SK-N-SH (cell line): ENCODE measurements around the gene PARD6A. TPM values are rescaled to one million over a fixed set of nuclear protein-coding genes. Genes with fewer than 3 reads are reported as not detected.

Experiments used
- CTCF ChIA-PET: fragments of 300-600, 350-600 bp; formaldehyde crosslinking; extraction: SDS; loops from one replicate; lab custom pipeline; 2021; lab: Yijun Ruan, JAX
- POLR2A ChIA-PET: fragments of 350-600 bp; sonication (Branson Sonifier 250); formaldehyde crosslinking; extraction: SDS; loops from one replicate; lab custom pipeline; 2020; ENCODE audit warnings: antibody characterized with exemption, inconsistent platforms; lab: Yijun Ruan, JAX
- DNase-seq: peaks from one replicate; pipeline ENCODE4 v3.0.0; 2012
- H2AFZ ChIP-seq: fragments of 200-600 bp; sonication (generic); 2 replicates; pipeline ENCODE4 v1.8.1; 2016; ENCODE audit warnings: antibody characterized with exemption, mild to moderate bottlenecking, low read depth
- H3F3A ChIP-seq: fragments of 200-600 bp; sonication (generic); replicated peaks from 2 replicates; pipeline ENCODE3; 2016; ENCODE audit warnings: antibody characterized with exemption, mild to moderate bottlenecking; ENCODE audit not compliant: insufficient read depth
- H3K27ac ChIP-seq, 2 experiments: fragments of 200-500 bp in 1 of 2; fragments of 200-600 bp in 1 of 2; sonication (Bioruptor generic) in 1 of 2; sonication (generic), shearing (Covaris generic) in 1 of 2; 2 replicates each; pipeline versions ENCODE4 v1.5.1 to v1.6.1; 2014 to 2016; ENCODE audit warnings: low read depth in 2 of 2, inconsistent platforms in 1 of 2, low read length in 1 of 2, mild to moderate bottlenecking in 1 of 2, mixed read lengths in 1 of 2
- H3K27me3 ChIP-seq: fragments of 200-600 bp; sonication (generic), shearing (Covaris generic); 2 replicates; pipeline ENCODE4 v1.6.1; 2016; ENCODE audit warnings: mixed run types; ENCODE audit not compliant: insufficient read depth
- H3K36me3 ChIP-seq, 2 experiments: fragments of 200-500 bp in 1 of 2; fragments of 200-600 bp in 1 of 2; sonication (Bioruptor generic) in 1 of 2; sonication (generic) in 1 of 2; replicated peaks in 1 of 2; 2 replicates each; pipeline versions ENCODE3 to v1.5.1; 2014 to 2016; ENCODE audit warnings: low read length in 1 of 2, mild to moderate bottlenecking in 1 of 2; ENCODE audit not compliant: insufficient read depth in 2 of 2, control insufficient read depth in 1 of 2
- H3K4me1 ChIP-seq, 2 experiments: fragments of 200-500 bp in 1 of 2; fragments of 200-600 bp in 1 of 2; sonication (Bioruptor generic) in 1 of 2; sonication (generic), shearing (Covaris generic) in 1 of 2; 2 replicates each; pipeline versions ENCODE4 v1.5.1 to v1.6.1; 2014 to 2016; ENCODE audit warnings: low read depth in 1 of 2, low read length in 1 of 2, mixed run types in 1 of 2; ENCODE audit not compliant: insufficient read depth in 2 of 2, control insufficient read depth in 1 of 2
- H3K4me2 ChIP-seq: fragments of 200-600 bp; sonication (generic), shearing (Covaris generic); 2 replicates; pipeline ENCODE4 v1.6.1; 2017; ENCODE audit warnings: mixed run types
- H3K4me3 ChIP-seq, 2 experiments: fragments of 200-500 bp in 1 of 2; fragments of 200-600 bp in 1 of 2; sonication (Bioruptor generic) in 1 of 2; sonication (generic), shearing (Covaris generic) in 1 of 2; 2 replicates each; pipeline versions ENCODE4 v1.5.1 to v1.8.1; 2014 to 2016; ENCODE audit warnings: low read depth in 2 of 2, inconsistent platforms in 1 of 2, low read length in 1 of 2, mild to moderate bottlenecking in 1 of 2, mixed read lengths in 1 of 2, moderate library complexity in 1 of 2
- H3K79me2 ChIP-seq: fragments of 200-600 bp; sonication (generic); 2 replicates; pipeline ENCODE4 v1.8.1; 2017; ENCODE audit warnings: mild to moderate bottlenecking; ENCODE audit not compliant: insufficient read depth
- H3K9ac ChIP-seq: fragments of 200-600 bp; sonication (generic); 2 replicates; pipeline ENCODE4 v1.6.1; 2017; ENCODE audit warnings: mixed run types
- H3K9me2 ChIP-seq: fragments of 200-600 bp; sonication (generic); 2 replicates; pipeline ENCODE4 v1.6.1; 2017; ENCODE audit warnings: mixed run types
- H3K9me3 ChIP-seq: fragments of 200-600 bp; sonication (generic); 2 replicates; pipeline ENCODE4 v1.6.1; 2017; ENCODE audit warnings: mixed run types, mild to moderate bottlenecking, moderate library complexity
- H4K20me1 ChIP-seq: fragments of 200-600 bp; sonication (generic); 2 replicates; pipeline ENCODE4 v1.6.1; 2017; ENCODE audit warnings: mild to moderate bottlenecking, mixed run types; ENCODE audit not compliant: insufficient read depth
- EZH2phosphoT487 ChIP-seq: fragments of 200-600 bp; sonication (generic); IDR thresholded peaks from 2 replicates; pipeline ENCODE4 v1.6.1; 2017; ENCODE audit warnings: low read depth, mixed run types, mild to moderate bottlenecking, antibody characterized with exemption, moderate library complexity, borderline replicate concordance
- FOSL2 ChIP-seq: IDR thresholded peaks from 2 replicates; pipeline ENCODE4 v1.4.0; 2012; ENCODE audit warnings: low read depth, mild to moderate bottlenecking, moderate library complexity, borderline replicate concordance
- FOXJ3 ChIP-seq: sonication (generic); formaldehyde crosslinking; IDR thresholded peaks from 2 replicates; pipeline ENCODE4 v1.5.1; 2020; ENCODE audit warnings: mild to moderate bottlenecking, missing genetic modification reagents
- FOXM1 ChIP-seq: IDR thresholded peaks from 2 replicates; pipeline ENCODE4 v1.4.0; 2012; ENCODE audit warnings: low read depth, mild to moderate bottlenecking
- GATA2 ChIP-seq: sonication (generic); formaldehyde crosslinking; IDR thresholded peaks from 2 replicates; pipeline ENCODE4 v1.5.0; 2020; ENCODE audit warnings: mild to moderate bottlenecking, missing genetic modification reagents
- MEF2A ChIP-seq: IDR thresholded peaks from 2 replicates; pipeline ENCODE4 v1.4.0; 2012; ENCODE audit warnings: low read depth, borderline replicate concordance
- NFIC ChIP-seq: IDR thresholded peaks from 2 replicates; pipeline ENCODE4 v1.4.0; 2012; ENCODE audit warnings: borderline replicate concordance
- RAD21 ChIP-seq: IDR thresholded peaks from 2 replicates; pipeline ENCODE4 v1.6.1; 2012; ENCODE audit warnings: mild to moderate bottlenecking, low read length
- TCF12 ChIP-seq: IDR thresholded peaks from 2 replicates; pipeline ENCODE4 v1.4.0; 2012
- TEAD4 ChIP-seq: IDR thresholded peaks from 2 replicates; pipeline ENCODE4 v1.4.0; 2012; ENCODE audit warnings: mild to moderate bottlenecking, borderline replicate concordance; ENCODE audit not compliant: insufficient read depth
- WGBS: methylation state at CpG from one replicate; pipeline ENCODE4 v1.1.6; 2017; ENCODE audit warnings: low lambda C conversion rate; 5-methylcytosine and 5-hydroxymethylcytosine counted together
- polyA plus RNA-seq, 3 experiments: library from polyadenylated mRNA; depleted of rRNA; stranded (reverse); fragments of >200 nt; gene quantifications; 2 replicates each; pipeline ENCODE4 v1.2.3, GENCODE V29; 2012
- TF ChIP-seq, protein P1 (sequence below): IDR thresholded peaks from 2 replicates; pipeline ENCODE4 v1.4.0; 2012; ENCODE audit warnings: low read depth, borderline replicate concordance
- TF ChIP-seq, protein P2 (sequence below): IDR thresholded peaks from 2 replicates; pipeline ENCODE4 v1.4.0; 2012; ENCODE audit warnings: low read depth
- TF ChIP-seq, protein P3 (sequence below): fragments of 150-350 bp; IDR thresholded peaks from 2 replicates; pipeline ENCODE4 v1.6.1; 2016; ENCODE audit warnings: mild to moderate bottlenecking, low read depth, low read length
- TF ChIP-seq, protein P4 (sequence below): IDR thresholded peaks from 2 replicates; pipeline ENCODE4 v1.4.0; 2012; ENCODE audit warnings: low read depth, borderline replicate concordance

PARD6A gene
- polyA plus RNA-seq, 1 of the 3 experiments (the other 2 are of a cell fraction) = 9.0 TPM

DNA sequence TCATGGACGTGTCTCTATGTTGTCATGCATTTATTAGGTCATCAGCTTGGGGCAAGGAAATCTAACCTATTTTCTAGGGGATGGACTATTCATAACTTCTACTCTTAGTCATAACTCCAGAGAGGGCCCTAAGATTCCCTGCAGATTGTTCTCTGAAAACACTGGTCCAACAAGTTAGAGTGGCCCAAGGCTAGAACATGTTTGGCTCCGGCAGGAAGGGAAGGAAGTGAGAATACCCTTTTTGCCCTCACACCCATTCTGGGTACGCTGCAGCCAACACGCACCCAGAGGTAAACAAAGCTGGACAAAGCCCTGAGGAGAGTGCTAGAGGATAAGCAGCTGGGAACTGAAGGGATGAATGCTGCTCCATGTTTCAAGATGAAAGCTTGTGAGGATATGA, 15.8 kb downstream of the PARD6A start:
- Histone ChIP-seq H2AFZ (no peak overlapping the region), H3K27ac (no peak overlapping the region), H3K4me2 (no peak overlapping the region), H3K9me2 (no peaks in the 10 kb centered on the region), H3K79me2 (no peaks in the 10 kb centered on the region), H3K4me3 (no peak overlapping the region), H3K9me3 (no peaks in the 10 kb centered on the region), H3K4me1 (peaks cover 15 to 26% of the 10 kb centered on the region in 2 experiments; a peak in 2 of 4 replicates), H3K36me3 (peaks cover 5 to 10% of the 10 kb centered on the region in 2 experiments), H4K20me1 (no peaks in the 10 kb centered on the region), H3K27me3 (no peaks in the 10 kb centered on the region), H3K9ac (no peak overlapping the region), H3F3A (no peaks in the 10 kb centered on the region)
- WGBS = 95% methylated on average over 4 of the region's 4 CpGs
- CTCF ChIA-PET = interaction anchor here (1.0 to 1.3 kb wide), 3 partner anchors 8 to 155 kb away, joined by 3 to 6 read pairs (median 3); no protein-coding TSS in a partner anchor
- POLR2A ChIA-PET = no interaction called here
- TF ChIP-seq RAD21 (no peak), NFIC (no peak), FOSL2 (no peak), FOXM1 (no peak), FOXJ3 (no peak), GATA2 (no peak), MEF2A (no peak), EZH2phosphoT487 (no peak)
- TF ChIP-seq, protein P1, sequence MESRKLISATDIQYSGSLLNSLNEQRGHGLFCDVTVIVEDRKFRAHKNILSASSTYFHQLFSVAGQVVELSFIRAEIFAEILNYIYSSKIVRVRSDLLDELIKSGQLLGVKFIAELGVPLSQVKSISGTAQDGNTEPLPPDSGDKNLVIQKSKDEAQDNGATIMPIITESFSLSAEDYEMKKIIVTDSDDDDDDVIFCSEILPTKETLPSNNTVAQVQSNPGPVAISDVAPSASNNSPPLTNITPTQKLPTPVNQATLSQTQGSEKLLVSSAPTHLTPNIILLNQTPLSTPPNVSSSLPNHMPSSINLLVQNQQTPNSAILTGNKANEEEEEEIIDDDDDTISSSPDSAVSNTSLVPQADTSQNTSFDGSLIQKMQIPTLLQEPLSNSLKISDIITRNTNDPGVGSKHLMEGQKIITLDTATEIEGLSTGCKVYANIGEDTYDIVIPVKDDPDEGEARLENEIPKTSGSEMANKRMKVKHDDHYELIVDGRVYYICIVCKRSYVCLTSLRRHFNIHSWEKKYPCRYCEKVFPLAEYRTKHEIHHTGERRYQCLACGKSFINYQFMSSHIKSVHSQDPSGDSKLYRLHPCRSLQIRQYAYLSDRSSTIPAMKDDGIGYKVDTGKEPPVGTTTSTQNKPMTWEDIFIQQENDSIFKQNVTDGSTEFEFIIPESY = no peak
- TF ChIP-seq, protein P2, sequence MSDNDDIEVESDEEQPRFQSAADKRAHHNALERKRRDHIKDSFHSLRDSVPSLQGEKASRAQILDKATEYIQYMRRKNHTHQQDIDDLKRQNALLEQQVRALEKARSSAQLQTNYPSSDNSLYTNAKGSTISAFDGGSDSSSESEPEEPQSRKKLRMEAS = no peak
- TF ChIP-seq, protein P3, sequence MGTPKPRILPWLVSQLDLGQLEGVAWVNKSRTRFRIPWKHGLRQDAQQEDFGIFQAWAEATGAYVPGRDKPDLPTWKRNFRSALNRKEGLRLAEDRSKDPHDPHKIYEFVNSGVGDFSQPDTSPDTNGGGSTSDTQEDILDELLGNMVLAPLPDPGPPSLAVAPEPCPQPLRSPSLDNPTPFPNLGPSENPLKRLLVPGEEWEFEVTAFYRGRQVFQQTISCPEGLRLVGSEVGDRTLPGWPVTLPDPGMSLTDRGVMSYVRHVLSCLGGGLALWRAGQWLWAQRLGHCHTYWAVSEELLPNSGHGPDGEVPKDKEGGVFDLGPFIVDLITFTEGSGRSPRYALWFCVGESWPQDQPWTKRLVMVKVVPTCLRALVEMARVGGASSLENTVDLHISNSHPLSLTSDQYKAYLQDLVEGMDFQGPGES = no peak
- no peak for DNase-seq

DNA sequence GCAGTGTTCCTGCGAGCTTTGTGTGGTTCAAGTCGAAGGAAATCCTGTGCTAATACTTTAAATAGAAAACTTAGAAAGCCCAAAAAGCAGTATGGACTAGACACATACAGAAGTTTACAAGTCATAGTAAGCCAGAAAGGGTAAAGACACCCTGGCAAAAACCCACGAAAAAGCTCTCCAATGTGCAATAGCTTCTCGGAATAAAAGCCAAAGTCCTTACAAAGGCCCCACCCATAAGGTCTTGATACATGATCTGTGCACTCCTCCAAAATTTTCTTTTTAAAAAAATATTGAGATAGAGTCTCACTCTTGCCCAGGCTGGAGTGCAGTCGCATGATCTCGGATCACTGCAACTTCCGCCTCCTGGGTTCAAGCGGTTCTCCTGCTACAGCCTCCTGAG, 16.2 kb downstream of the PARD6A start:
- Histone ChIP-seq H3F3A (no peaks in the 10 kb centered on the region), H3K27me3 (no peaks in the 10 kb centered on the region), H2AFZ (no peak overlapping the region), H3K4me3 (no peak overlapping the region), H3K9me3 (no peaks in the 10 kb centered on the region), H3K36me3 (peaks cover 5 to 10% of the 10 kb centered on the region in 2 experiments), H3K9me2 (no peaks in the 10 kb centered on the region), H3K79me2 (no peaks in the 10 kb centered on the region), H3K4me2 (no peak overlapping the region), H3K9ac (no peak overlapping the region), H4K20me1 (no peaks in the 10 kb centered on the region), H3K4me1 (peaks cover 15 to 26% of the 10 kb centered on the region in 2 experiments; a peak in 2 of 4 replicates), H3K27ac (no peak overlapping the region)
- ChIA-PET POLR2A (no interaction called here), CTCF (interaction anchor here (1.0 to 1.3 kb wide), 3 partner anchors 9 to 156 kb away, joined by 3 to 6 read pairs (median 3); no protein-coding TSS in a partner anchor)
- TF ChIP-seq TCF12 (no peak), FOXM1 (no peak), TEAD4 (no peak)
- TF ChIP-seq, protein P4, sequence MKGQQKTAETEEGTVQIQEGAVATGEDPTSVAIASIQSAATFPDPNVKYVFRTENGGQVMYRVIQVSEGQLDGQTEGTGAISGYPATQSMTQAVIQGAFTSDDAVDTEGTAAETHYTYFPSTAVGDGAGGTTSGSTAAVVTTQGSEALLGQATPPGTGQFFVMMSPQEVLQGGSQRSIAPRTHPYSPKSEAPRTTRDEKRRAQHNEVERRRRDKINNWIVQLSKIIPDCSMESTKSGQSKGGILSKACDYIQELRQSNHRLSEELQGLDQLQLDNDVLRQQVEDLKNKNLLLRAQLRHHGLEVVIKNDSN = no peak
- TF ChIP-seq, protein P1 = no peak
- no peak for DNase-seq
- WGBS = 96% methylated on average over 8 of the region's 8 CpGs
